Adrenal gland (tissue), 19 donors: Measurements from ENCODE around the gene SUGT1. TPM values are rescaled to one million over a fixed set of nuclear protein-coding genes. Genes with fewer than 3 reads are reported as not detected.
A peak's percentile ranks its signal among the peaks of the same experiment; 100 is the strongest.
"Not testable (repeated sequence)": the region's sequence is repeated elsewhere in the genome, so short reads cannot be mapped to it uniquely, and the experiment has no call there.

ENCODE experiments used
- DNase-seq, 7 donors: peaks; one replicate each; pipeline ENCODE4 v3.0.0-alpha.2; 2019 to 2020
- H3K27ac ChIP-seq, 5 donors: fragments of 200-600 bp; sonication (generic) in 4 of 5; 1 replicate in 3 of 5; 2 replicates in 2 of 5; pipeline versions ENCODE4 v1.5.1 to v1.8.0; 2016 to 2020; ENCODE audit warnings: mild to moderate bottlenecking in 1 of 5
- H3K27me3 ChIP-seq: fragments of 200-600 bp; 2 replicates; pipeline ENCODE4 v1.8.0; 2021
- H3K36me3 ChIP-seq, 2 donors: fragments of 200-600 bp; replicated peaks in 1 of 2; 1 replicate in 1 of 2; 2 replicates in 1 of 2; pipeline versions ENCODE4 v1.5.1 to v1.8.0; 2018 to 2022
- H3K4me1 ChIP-seq, 2 donors: fragments of 200-600 bp; replicated peaks in 1 of 2; 1 replicate in 1 of 2; 2 replicates in 1 of 2; pipeline versions ENCODE4 v1.5.1 to v1.8.0; 2018 to 2021
- H3K4me3 ChIP-seq, 4 donors: fragments of 200-600 bp; sonication (generic) in 3 of 4; one replicate each; pipeline ENCODE4 v1.5.1; 2016 to 2018
- H3K9me3 ChIP-seq, 3 donors: fragments of 200-600 bp; sonication (generic) in 1 of 3; replicated peaks in 1 of 3; 1 replicate in 2 of 3; 2 replicates in 1 of 3; pipeline versions ENCODE4 v1.5.1 to v1.8.0; 2016 to 2021
- POLR2A ChIP-seq, 2 donors: fragments of 450-650 bp; IDR thresholded peaks; one replicate each; pipeline ENCODE4 v1.6.1; 2017; ENCODE audit warnings: antibody characterized with exemption in 2 of 2, mild to moderate bottlenecking in 2 of 2, moderate library complexity in 1 of 2
- WGBS, 4 donors: extraction: QIAGEN DNeasy Blood & Tissue Kit in 2 of 4; methylation state at CpG; one replicate each; pipeline versions ENCODE4 v1.1.5 to v1.1.7; 2013 to 2017; 5-methylcytosine and 5-hydroxymethylcytosine counted together
- intact Hi-C, 2 donors: fragments of 100-400 bp; cut with DNase I; formaldehyde crosslinking; loops; one replicate each; pipeline versions ENCODE4 v1.14.1 to v1.15.0; 2022 to 2023
- long read RNA-seq, 10 donors: library from polyadenylated mRNA in 3 of 10; unstranded in 2 of 10; stranded (forward) in 1 of 10; transcript quantifications; one replicate each; pipeline ENCODE4 v2.0.0 and lab custom pipeline, GENCODE V29; 2021 to 2026
- polyA plus RNA-seq, 3 donors: library from polyadenylated mRNA; stranded (reverse); fragments of 200-250 nt in 2 of 3; fragments of 350-450 nt in 1 of 3; fragmentation: Illumina TruSeq in 1 of 3; extraction: RNeasy Lipid Tissue Mini Kit (QIAGEN cat#74804) in 1 of 3; gene quantifications; one replicate each; pipeline ENCODE4 v1.2.3, GENCODE V29; 2013 to 2014
- total RNA-seq, 9 donors: library from RNA; depleted of rRNA in 4 of 9; stranded (reverse); fragments of >200 nt in 4 of 9; fragments of 120-200 nt in 1 of 9; fragmentation: NEBNext Ultra II Directional in 1 of 9; extraction: Animal tissue kit (Norgen Biotek cat#: 25700) in 1 of 9; gene quantifications; one replicate each; pipeline versions ENCODE4 v1.1.0 to v1.2.4, GENCODE V29; 2013 to 2023
- TF ChIP-seq, protein P1 (sequence below), 6 experiments: fragments of 450-650 bp in 4 of 6; fragments of 200-600 bp in 2 of 6; sonication (generic) in 1 of 6; IDR thresholded peaks; 1 replicate in 5 of 6; 2 replicates in 1 of 6; pipeline versions ENCODE4 v1.5.1 to v1.8.0; 2016 to 2021; ENCODE audit warnings: antibody characterized with exemption in 6 of 6, mild to moderate bottlenecking in 2 of 6, moderate library complexity in 1 of 6
- donor health status: healthy with polysubstance abuse.
- donor health status: Bipolar disorder and iron deficiency.
- donor health status: DM: yes; HTN: yes; CAD: no.
- donor health status: DM: no; HTN: no; CAD: no.
- donor health status: DM: no; HTN: no; CAD: no.
- donor health status: DM: yes; HTN: yes; CAD: no.

Gene SUGT1
- total RNA-seq, result 10 to 100 TPM; 27.1 to 66.9 (median 43.4) TPM
- polyA plus RNA-seq, result 10 to 100 TPM; 34.5 to 95.2 (median 38.9) TPM
- long read RNA-seq, donor 1, partial matches to known transcripts, result 5 of 25 reads
- long read RNA-seq, donor 1, other reads (novel, unspliced or antisense), result 19 of 25 reads
- long read RNA-seq, donor 2, transcript SUGT1-204 (1 exons, 2,802 nt), result major isoform, 8 of 8 reads
- long read RNA-seq, donor 2, partial matches to known transcripts, result 0 of 8 reads
- long read RNA-seq, donor 2, other reads (novel, unspliced or antisense), result 0 of 8 reads
- long read RNA-seq, donor 3, transcript SUGT1-204 (1 exons, 2,802 nt), result major isoform, 11 of 19 reads
- long read RNA-seq, donor 3, partial matches to known transcripts, result 0 of 19 reads
- long read RNA-seq, donor 3, other reads (novel, unspliced or antisense), result 7 of 19 reads
- long read RNA-seq, donor 4, partial matches to known transcripts, result 3 of 15 reads
- long read RNA-seq, donor 4, other reads (novel, unspliced or antisense), result 11 of 15 reads
- long read RNA-seq, donor 5, partial matches to known transcripts, result 1 of 2 reads
- long read RNA-seq, donor 5, other reads (novel, unspliced or antisense), result 1 of 2 reads
- long read RNA-seq, donor 6, partial matches to known transcripts, result 5 of 9 reads
- long read RNA-seq, donor 6, other reads (novel, unspliced or antisense), result 4 of 9 reads
- long read RNA-seq, donor 7, partial matches to known transcripts, result 0 of 13 reads
- long read RNA-seq, donor 7, other reads (novel, unspliced or antisense), result 9 of 13 reads
- long read RNA-seq, donor 8, partial matches to known transcripts, result 6 of 16 reads
- long read RNA-seq, donor 8, other reads (novel, unspliced or antisense), result 8 of 16 reads
- long read RNA-seq, donor 9, transcript SUGT1-204 (1 exons, 2,802 nt), result major isoform, 11 of 24 reads
- long read RNA-seq, donor 9, partial matches to known transcripts, result 6 of 24 reads
- long read RNA-seq, donor 9, other reads (novel, unspliced or antisense), result 7 of 24 reads
- long read RNA-seq, donor 10, partial matches to known transcripts, result 0 of 2 reads
- long read RNA-seq, donor 10, other reads (novel, unspliced or antisense), result 0 of 2 reads

DNA sequence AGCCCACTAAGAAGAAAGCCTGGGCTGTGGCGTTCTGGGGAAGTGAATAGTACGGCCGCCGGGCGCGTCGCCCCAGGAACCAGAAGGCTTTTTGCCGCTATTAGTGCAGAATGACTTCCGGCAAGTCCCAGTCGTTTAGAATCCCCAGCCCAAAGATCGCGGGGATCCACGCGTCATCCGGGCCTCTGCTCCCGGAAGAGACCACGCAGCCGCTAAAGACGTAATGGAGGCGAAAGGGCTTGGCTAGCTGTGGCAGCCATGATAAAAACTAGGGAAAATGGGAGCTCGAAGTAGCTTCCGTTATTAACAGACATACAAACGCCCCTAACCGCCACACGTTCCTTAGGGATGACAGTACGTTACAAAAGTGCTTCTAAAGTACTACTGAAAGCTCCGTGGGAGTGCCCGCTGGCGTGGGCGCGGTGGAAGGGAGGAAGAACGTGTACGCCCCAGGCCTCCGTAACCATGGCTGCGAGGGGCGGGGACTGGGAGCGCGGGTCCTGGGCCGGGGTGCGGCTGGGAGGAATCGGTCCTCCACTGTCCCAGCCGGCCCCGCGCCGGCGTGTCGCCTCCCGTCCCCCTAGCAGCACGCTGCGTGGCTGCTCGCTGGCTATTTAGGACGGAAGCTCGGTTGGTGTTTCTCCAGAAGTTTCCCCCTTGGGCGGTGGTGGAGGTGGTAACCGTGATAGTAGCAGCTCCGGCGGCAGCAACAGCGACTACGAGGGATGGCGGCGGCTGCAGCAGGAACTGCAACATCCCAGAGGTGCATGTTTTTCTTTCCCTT is at the start of gene SUGT1:
TSS of gene SUGT1 (plus strand) at position 641 of the 784 bp plus-strand sequence. CDS start at position 726, 85 bp downstream.
- intact Hi-C loops, result no loop called here
- 0 to 2% (median 0%) methylated on average over 25 to 61 of the region's 61 CpGs for WGBS, 4 donors
- peaks cover 22 to 38% of the 10 kb centered on the region in 2 donors for H3K4me1 ChIP-seq
- H3K9me3 ChIP-seq, result no peaks in the 10 kb centered on the region
- DNase-seq, result peak; percentile 97 to 98 (median 98)
- no peaks in the 10 kb centered on the region for H3K36me3 ChIP-seq
- peak; percentile 84 to 92 for TF ChIP-seq POLR2A (IDR thresholded peaks at IDR 0.05)
- TF ChIP-seq, protein P1, sequence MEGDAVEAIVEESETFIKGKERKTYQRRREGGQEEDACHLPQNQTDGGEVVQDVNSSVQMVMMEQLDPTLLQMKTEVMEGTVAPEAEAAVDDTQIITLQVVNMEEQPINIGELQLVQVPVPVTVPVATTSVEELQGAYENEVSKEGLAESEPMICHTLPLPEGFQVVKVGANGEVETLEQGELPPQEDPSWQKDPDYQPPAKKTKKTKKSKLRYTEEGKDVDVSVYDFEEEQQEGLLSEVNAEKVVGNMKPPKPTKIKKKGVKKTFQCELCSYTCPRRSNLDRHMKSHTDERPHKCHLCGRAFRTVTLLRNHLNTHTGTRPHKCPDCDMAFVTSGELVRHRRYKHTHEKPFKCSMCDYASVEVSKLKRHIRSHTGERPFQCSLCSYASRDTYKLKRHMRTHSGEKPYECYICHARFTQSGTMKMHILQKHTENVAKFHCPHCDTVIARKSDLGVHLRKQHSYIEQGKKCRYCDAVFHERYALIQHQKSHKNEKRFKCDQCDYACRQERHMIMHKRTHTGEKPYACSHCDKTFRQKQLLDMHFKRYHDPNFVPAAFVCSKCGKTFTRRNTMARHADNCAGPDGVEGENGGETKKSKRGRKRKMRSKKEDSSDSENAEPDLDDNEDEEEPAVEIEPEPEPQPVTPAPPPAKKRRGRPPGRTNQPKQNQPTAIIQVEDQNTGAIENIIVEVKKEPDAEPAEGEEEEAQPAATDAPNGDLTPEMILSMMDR (IDR thresholded peaks at IDR 0.05), result peak; percentile 58 to 88 (median 66)
- H3K27ac ChIP-seq, result peak within 1 kb of the TSS; percentile 93 to 98 (median 97)
- H3K4me3 ChIP-seq, result peak within 1 kb of the TSS; percentile 47 to 90 (median 81)
- H3K27me3 ChIP-seq, result no peaks in the 10 kb centered on the region

DNA sequence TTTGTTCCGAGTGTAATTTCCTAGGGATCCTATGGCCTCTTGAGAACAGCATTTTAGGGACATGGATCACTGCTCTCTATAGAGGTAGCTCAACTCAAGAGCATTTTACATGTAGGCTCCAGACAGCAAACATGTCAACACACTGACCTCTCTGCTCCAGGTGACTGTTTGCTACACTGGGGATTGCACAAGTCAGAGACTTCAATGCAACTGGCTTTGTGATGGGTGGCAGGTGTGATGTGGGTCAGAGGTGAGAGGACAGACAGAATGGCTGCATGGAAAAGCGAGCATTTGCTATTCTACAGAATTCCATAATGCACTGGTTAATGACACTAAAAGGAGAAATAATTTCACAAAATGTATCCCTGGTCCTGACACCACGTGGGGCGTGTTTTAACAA is 49.3 kb upstream of the SUGT1 start:
- H3K4me3 ChIP-seq, H3K36me3 ChIP-seq, H3K4me1 ChIP-seq, H3K27me3 ChIP-seq, DNase-seq, H3K27ac ChIP-seq, H3K9me3 ChIP-seq: not testable (repeated sequence)
- WGBS, 4 donors, result 55 to 93% (median 68%) methylated on average over 2 to 4 of the region's 4 CpGs
- intact Hi-C loops, result loop anchor here in 1 of 2 donors (10.0 kb wide), 1 partner anchor 361 kb away; no protein-coding TSS in a partner anchor

DNA sequence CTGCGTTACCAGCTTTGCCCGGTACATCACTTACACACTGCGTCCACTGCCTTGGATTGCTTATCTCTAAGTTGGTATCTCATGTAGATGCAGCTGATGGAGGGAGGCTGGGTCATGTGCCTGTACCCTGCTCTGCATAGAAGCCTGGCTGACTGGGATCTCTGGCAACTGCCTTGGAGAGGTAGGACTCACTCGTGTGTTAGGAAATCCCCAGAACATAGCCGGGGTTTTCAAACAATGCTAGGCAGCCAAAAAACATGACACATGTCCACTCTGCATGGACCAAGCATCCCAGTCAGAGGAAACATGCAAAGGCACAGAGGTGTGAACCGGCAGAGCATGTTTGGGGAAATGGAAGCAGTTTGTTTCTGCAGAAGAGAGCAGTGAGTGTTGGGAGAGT is 46.5 kb upstream of the SUGT1 start:
- WGBS, 4 donors, result 71 to 82% (median 78%) methylated on average over 4 to 6 of the region's 6 CpGs

DNA sequence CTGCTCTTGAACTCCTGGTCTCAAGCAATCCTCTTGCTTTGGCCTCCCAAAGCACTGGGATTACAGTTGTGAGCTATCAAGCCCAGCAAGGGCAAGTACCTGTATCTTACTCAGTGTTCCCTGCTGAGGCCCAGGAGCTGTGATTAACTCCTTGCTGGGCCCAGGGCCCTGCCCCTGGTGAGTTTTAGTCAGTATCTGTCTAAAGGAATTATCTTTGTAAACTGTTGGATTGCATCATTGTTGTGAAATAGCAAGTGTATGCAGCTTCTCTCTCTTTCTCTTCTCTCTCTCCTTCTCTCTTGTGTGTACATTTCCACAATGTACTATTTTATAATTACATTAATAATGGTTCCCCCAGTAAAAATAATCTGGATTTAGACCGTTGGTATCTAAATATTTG is 45.8 kb upstream of the SUGT1 start:
- intact Hi-C loops, result loop anchor here in 1 of 2 donors (10.0 kb wide), 1 partner anchor 358 kb away; no protein-coding TSS in a partner anchor
- not testable (repeated sequence) for H3K27me3 ChIP-seq, H3K27ac ChIP-seq, H3K4me3 ChIP-seq, H3K4me1 ChIP-seq, H3K36me3 ChIP-seq, DNase-seq, H3K9me3 ChIP-seq
- WGBS, 4 donors, result 47 to 83% (median 59%) methylated on average over 1 of the region's 1 CpG

More for the DNA sequence above, 46.5 kb upstream of the SUGT1 start:
- intact Hi-C loops, result loop anchor here in 1 of 2 donors (10.0 kb wide), 1 partner anchor 359 kb away; no protein-coding TSS in a partner anchor
- DNase-seq, H3K36me3 ChIP-seq, H3K27ac ChIP-seq, H3K9me3 ChIP-seq, H3K27me3 ChIP-seq, H3K4me1 ChIP-seq, H3K4me3 ChIP-seq: not testable (repeated sequence)

DNA sequence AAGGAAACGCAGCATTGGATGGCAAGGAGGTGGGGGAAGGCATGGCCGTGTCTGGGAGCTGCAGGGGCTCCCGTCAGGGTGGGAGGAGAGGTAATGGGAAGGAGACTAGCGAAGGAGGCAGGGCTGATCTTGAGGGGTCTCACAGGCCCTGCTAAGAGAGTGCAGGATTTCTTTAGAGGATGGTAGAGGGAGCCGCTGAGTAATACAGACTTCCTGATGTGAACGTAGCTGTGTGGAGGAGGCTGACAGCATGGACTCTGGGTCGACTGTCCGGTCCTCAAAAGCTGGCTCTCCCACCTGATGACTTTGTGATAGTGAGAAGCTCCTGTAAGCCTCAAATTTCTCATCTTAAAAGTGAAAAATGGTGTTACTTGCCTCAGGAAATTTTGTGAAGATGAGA is 44.5 kb upstream of the SUGT1 start:
- not testable (repeated sequence) for H3K4me1 ChIP-seq
- intact Hi-C loops, result loop anchor here in 1 of 2 donors (10.0 kb wide), 1 partner anchor 357 kb away; no protein-coding TSS in a partner anchor

More for the DNA sequence above, 44.5 kb upstream of the SUGT1 start:
- not testable (repeated sequence) for H3K27ac ChIP-seq, H3K36me3 ChIP-seq, H3K4me3 ChIP-seq, H3K27me3 ChIP-seq, H3K9me3 ChIP-seq, DNase-seq
- WGBS, 4 donors, result 30 to 63% (median 47%) methylated on average over 8 of the region's 8 CpGs
